Measurements from ENCODE around the gene DAAM1.

DNA sequence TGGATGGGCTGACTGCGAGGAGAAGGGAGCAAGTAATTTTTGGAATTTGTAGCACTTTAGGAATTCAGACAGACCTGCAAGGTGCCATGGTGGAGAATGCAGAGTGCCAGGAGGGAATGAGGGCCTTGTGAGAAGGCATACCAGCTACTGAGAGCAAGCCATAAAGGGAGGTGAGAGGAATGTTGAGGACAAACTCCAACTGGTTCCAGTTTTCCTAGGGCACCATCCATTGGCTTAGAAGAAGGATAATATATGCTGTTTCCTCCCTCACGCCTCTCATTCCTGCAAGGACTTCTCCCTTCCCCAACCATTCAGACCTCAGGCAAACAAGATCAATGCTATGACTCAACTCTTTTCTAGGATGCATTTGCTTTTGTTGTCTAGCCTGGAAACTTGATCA is 11.2 kb upstream of the DAAM1 start:
- TF ChIP-seq, protein P1, sequence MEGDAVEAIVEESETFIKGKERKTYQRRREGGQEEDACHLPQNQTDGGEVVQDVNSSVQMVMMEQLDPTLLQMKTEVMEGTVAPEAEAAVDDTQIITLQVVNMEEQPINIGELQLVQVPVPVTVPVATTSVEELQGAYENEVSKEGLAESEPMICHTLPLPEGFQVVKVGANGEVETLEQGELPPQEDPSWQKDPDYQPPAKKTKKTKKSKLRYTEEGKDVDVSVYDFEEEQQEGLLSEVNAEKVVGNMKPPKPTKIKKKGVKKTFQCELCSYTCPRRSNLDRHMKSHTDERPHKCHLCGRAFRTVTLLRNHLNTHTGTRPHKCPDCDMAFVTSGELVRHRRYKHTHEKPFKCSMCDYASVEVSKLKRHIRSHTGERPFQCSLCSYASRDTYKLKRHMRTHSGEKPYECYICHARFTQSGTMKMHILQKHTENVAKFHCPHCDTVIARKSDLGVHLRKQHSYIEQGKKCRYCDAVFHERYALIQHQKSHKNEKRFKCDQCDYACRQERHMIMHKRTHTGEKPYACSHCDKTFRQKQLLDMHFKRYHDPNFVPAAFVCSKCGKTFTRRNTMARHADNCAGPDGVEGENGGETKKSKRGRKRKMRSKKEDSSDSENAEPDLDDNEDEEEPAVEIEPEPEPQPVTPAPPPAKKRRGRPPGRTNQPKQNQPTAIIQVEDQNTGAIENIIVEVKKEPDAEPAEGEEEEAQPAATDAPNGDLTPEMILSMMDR (IDR thresholded peaks at IDR 0.05; ENCODE audit: poor library complexity, severe bottlenecking) = no peak
- no peak for TF ChIP-seq EP300 (conservative IDR thresholded peaks at IDR 0.05; ENCODE audit: poor library complexity, severe bottlenecking)
- TF ChIP-seq TAF1 (IDR thresholded peaks at IDR 0.05; ENCODE audit: low read depth) = no peak
- TF ChIP-seq POLR2AphosphoS5 (IDR thresholded peaks at IDR 0.05) = no peak
- TF ChIP-seq EZH2 (IDR thresholded peaks at IDR 0.05; ENCODE audit: borderline replicate concordance, insufficient read depth, low read length, poor library complexity, severe bottlenecking) = no peak
- TF ChIP-seq RAD21 (conservative IDR thresholded peaks at IDR 0.05) = no peak
- TF ChIP-seq, protein P2, sequence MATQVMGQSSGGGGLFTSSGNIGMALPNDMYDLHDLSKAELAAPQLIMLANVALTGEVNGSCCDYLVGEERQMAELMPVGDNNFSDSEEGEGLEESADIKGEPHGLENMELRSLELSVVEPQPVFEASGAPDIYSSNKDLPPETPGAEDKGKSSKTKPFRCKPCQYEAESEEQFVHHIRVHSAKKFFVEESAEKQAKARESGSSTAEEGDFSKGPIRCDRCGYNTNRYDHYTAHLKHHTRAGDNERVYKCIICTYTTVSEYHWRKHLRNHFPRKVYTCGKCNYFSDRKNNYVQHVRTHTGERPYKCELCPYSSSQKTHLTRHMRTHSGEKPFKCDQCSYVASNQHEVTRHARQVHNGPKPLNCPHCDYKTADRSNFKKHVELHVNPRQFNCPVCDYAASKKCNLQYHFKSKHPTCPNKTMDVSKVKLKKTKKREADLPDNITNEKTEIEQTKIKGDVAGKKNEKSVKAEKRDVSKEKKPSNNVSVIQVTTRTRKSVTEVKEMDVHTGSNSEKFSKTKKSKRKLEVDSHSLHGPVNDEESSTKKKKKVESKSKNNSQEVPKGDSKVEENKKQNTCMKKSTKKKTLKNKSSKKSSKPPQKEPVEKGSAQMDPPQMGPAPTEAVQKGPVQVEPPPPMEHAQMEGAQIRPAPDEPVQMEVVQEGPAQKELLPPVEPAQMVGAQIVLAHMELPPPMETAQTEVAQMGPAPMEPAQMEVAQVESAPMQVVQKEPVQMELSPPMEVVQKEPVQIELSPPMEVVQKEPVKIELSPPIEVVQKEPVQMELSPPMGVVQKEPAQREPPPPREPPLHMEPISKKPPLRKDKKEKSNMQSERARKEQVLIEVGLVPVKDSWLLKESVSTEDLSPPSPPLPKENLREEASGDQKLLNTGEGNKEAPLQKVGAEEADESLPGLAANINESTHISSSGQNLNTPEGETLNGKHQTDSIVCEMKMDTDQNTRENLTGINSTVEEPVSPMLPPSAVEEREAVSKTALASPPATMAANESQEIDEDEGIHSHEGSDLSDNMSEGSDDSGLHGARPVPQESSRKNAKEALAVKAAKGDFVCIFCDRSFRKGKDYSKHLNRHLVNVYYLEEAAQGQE (IDR thresholded peaks at IDR 0.05; ENCODE audit: borderline replicate concordance) = no peak
- TF ChIP-seq MXI1 (conservative IDR thresholded peaks at IDR 0.05; ENCODE audit: poor library complexity, severe bottlenecking) = no peak
- TF ChIP-seq SMC3 (conservative IDR thresholded peaks at IDR 0.05; ENCODE audit: poor library complexity) = no peak

Measured in neural cell (in vitro differentiated cells).